ENCODE data around the gene GHRL. TPM values are rescaled to one million over a fixed set of nuclear protein-coding genes. Genes with fewer than 3 reads are reported as not detected.

GHRL gene
- total RNA-seq, 1 donor from 2014 or later: not detected

DNA sequence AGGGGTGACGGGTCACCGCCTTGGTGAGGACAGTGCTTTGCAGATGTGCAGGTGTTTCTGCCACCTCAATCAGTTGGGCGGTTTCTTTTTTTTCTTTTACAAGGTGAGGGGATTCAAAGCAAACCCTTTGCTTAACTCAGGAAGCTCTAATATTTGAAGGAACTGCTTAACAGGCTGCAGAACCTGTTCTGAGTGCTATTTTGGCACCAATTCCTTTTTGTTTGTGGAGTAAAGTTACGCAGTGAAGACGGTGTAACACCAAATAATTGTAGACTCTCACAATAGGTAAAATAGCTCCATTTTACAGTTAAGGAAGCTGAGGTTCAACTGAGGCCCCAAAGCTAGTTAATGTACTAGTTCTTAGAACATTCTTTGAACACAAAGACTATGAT is 6.6 kb downstream of the GHRL start:
- H3K4me3 ChIP-seq (ENCODE audit: low read depth, low read length): no peak overlapping the region
- TF ChIP-seq, protein P1, sequence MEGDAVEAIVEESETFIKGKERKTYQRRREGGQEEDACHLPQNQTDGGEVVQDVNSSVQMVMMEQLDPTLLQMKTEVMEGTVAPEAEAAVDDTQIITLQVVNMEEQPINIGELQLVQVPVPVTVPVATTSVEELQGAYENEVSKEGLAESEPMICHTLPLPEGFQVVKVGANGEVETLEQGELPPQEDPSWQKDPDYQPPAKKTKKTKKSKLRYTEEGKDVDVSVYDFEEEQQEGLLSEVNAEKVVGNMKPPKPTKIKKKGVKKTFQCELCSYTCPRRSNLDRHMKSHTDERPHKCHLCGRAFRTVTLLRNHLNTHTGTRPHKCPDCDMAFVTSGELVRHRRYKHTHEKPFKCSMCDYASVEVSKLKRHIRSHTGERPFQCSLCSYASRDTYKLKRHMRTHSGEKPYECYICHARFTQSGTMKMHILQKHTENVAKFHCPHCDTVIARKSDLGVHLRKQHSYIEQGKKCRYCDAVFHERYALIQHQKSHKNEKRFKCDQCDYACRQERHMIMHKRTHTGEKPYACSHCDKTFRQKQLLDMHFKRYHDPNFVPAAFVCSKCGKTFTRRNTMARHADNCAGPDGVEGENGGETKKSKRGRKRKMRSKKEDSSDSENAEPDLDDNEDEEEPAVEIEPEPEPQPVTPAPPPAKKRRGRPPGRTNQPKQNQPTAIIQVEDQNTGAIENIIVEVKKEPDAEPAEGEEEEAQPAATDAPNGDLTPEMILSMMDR (conservative IDR thresholded peaks at IDR 0.05; ENCODE audit: low read depth, low read length): no peak
- DNase-seq (ENCODE audit: low read depth): no peak

DNA sequence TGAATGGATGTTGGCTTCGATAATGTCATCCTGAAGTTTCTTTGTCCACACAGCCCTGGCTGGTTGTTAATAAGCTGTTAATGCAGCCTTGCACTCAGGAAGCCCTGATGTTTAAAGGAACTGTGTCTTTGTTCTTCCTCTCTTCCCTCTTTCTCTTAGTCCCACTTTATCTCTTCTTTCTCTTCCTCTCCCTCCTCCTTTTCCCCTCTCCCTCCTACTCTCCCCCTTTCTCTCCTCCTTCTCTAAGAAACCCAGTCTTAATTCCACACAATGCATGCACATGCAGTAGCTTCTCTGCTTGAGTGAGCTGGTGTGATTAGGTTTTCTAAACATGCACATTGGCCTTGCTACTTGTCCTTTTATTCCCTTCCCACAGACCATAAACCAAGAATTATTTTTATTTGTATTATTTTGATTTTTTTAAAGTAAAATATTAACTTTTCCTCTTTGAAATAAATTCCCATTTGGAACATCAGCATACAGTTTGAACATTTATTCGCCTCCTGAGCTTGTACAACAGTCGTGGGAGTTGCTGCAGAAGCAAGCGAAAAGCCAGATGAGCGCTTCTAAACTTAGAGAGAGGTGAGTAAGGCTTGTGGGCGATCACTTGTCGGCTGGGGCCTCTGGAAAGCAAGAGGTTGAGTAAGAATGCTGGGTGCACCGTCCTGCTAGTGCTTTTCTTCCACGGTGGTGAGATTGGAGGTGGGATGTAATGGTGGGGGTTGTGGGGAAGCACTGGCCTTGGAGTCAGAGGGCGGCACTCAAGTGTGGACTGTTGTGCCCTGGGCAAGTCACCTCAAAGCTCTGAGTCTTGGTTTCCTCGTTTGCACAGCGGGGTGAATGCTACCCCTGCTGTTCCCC is 7.2 kb downstream of the GHRL start:
- no peak for DNase-seq (ENCODE audit: low read depth)

DNA sequence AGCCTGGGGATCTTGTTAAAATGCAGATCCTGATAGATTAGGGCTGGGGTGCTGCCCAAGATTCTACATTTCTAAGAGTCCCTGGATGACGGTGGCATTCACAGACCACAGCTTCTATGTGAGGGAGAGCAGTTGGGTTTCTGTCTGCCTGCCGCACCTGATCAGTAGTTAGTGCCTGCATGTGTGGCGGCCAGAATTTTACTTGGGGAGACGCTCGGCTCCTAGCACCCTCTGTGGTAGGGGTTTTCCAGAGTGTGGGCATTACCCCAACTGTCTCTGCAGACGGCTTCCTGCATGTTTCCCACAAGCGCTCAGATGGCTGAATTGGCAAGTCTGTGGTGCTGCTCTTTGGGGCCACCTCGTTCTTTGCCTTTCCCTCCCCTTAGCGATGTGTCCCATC is 8.3 kb downstream of the GHRL start:
- no peak for DNase-seq (ENCODE audit: low read depth)
- no peak overlapping the region for H3K4me3 ChIP-seq (ENCODE audit: low read depth, low read length)
- TF ChIP-seq, protein P1 (conservative IDR thresholded peaks at IDR 0.05; ENCODE audit: low read depth, low read length): no peak

More for the DNA sequence above, 7.2 kb downstream of the GHRL start:
- no peak overlapping the region for H3K4me3 ChIP-seq (ENCODE audit: low read depth, low read length)
- TF ChIP-seq, protein P1 (conservative IDR thresholded peaks at IDR 0.05; ENCODE audit: low read depth, low read length): no peak

DNA sequence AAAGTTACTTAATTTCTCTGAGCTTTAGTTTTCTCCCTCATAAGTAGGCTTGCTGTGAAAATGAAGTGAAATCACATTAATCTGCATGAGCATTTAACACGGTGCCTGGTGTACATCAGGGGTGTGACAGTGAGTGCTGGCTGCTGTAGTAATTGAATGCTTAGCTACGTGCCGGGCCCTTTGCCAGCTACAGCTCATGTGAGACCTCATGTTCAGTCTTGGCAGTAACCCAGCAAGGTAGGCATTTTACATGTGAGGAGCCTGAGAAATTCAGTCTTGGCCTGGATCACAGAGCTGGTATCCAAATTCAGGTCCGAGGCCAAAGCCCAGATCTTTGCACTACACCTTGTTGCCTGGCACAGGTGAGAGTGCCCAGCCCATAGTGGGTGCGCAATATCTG is 9.1 kb downstream of the GHRL start:
- DNase-seq (ENCODE audit: low read depth): no peak
- H3K4me3 ChIP-seq (ENCODE audit: low read depth, low read length): no peak overlapping the region
- TF ChIP-seq, protein P1 (conservative IDR thresholded peaks at IDR 0.05; ENCODE audit: low read depth, low read length): no peak

DNA sequence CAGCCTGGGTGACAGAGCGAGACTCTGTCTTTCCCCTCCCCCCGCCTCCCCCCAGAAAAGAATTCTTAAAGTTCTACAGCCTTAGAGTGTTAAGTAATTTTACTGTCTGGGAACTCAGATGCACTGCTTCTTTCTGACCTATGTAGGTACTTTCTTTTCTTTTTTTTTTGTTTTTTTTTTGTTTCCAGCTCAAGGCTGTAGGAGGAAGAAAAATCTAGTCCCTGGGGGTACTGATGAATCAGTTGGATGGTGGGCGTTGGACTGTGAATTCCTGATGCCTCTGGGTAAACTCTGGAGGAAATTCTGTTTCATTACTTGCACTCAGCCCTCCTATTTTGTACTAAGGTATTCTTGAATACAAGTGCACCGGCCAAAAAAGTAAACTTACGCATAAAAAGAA is 10.8 kb downstream of the GHRL start:
- TF ChIP-seq, protein P1 (conservative IDR thresholded peaks at IDR 0.05; ENCODE audit: low read depth, low read length): no peak
- no peak for DNase-seq (ENCODE audit: low read depth)
- no peak overlapping the region for H3K4me3 ChIP-seq (ENCODE audit: low read depth, low read length)

DNA sequence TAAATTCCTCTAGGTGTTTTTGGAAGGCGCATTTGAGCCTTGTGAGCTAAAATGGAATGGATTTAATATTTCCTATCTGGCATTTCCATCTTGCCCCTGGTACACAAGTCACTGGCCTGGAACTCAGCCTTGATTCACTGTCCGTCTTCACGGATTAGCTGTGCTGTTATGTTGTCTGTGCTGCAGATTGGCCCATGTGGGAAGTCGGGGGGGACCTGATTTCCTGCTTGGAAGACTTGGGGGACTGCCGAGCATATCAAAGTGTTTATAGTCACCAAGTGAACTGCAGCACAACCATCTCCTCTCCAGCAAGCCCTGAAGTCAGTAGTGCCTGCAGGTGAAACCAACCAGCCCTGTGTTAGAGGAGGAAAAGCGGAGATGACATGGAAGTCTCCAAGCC is 12.2 kb downstream of the GHRL start:
- H3K4me3 ChIP-seq (ENCODE audit: low read depth, low read length): no peak overlapping the region
- TF ChIP-seq, protein P1 (conservative IDR thresholded peaks at IDR 0.05; ENCODE audit: low read depth, low read length): no peak
- no peak for DNase-seq (ENCODE audit: low read depth)

DNA sequence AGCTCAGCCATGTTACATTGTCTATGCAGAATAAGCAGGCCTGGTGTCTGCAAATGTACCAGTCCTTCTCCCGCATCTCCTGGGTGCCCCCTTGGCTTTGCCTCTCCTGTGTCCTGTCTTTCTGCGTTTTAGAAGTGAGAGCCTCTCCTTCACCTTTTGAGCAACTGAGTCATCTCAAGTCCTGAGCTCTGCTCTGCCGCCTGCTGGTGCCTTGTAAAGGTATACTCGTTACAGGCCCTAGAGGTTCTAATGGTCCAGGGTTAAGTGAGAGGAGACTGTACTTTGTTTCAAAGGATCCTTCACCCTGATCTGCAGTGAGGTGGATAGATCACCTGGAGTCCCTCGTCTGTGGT is 12.6 kb downstream of the GHRL start:
- H3K4me3 ChIP-seq (ENCODE audit: low read depth, low read length): no peak overlapping the region
- no peak for DNase-seq (ENCODE audit: low read depth)
- TF ChIP-seq, protein P1 (conservative IDR thresholded peaks at IDR 0.05; ENCODE audit: low read depth, low read length): peak; percentile 36

All from epithelial cell of proximal tubule (primary cell).